HG03039 (cell line): ENCODE results near the gene CETN2.
"Not testable (repeated sequence)": the region's sequence is repeated elsewhere in the genome, so short reads cannot be mapped to it uniquely, and the experiment has no call there.

Source experiments
- ATAC-seq: cut with Tn5 transposase; IDR thresholded peaks from one replicate; pipeline ENCODE4 v1.9.1; 2021; ENCODE audit warnings: mild to moderate bottlenecking, moderate library complexity; ENCODE audit not compliant: unreplicated experiment

The CETN2 gene

GRCh38 chrX:152833378-152833777 lies 2.8 kb upstream of the CETN2 start:
- no peak for ATAC-seq

DNA sequence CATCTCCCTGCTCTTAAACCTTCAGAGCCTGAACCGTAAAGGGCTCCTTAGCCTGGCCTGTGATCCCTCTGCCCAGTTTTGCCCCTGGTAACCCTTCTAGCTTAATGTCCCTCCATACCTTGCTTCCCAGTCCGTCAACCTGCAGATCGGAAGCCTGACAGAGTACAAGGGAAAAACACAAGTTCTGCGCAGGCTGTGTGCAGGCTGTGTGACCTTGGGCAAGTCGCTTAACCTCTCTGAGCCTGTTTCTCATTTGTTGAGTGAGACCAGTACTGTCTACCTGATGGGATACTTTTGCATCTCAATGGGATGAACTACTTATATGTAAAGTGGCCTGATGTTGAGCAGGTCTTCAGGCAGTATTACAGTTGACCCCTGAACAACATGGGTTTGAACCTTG lies 2.0 kb upstream of the CETN2 start:
- no peak for ATAC-seq

DNA sequence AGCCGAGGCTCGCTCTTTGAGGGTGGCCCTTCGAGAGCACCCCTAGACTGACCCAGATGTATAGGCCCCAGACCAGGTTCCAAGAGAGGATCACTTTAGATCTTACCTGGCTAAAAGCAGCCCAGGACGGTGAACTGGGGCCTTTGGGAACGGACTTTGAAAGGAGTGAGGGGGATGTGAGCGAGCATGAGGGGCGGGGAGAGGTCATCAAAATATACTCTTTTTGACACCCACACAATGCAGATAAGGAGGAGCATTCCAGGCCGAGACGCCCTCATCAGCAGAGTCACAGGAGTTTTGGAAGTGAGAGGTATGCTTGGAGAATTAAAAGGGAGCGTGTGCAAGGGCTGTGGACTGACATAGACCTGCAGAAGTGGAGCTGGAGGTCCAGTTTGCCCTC lies 834 bp upstream of the CETN2 start:
- no peak for ATAC-seq

DNA sequence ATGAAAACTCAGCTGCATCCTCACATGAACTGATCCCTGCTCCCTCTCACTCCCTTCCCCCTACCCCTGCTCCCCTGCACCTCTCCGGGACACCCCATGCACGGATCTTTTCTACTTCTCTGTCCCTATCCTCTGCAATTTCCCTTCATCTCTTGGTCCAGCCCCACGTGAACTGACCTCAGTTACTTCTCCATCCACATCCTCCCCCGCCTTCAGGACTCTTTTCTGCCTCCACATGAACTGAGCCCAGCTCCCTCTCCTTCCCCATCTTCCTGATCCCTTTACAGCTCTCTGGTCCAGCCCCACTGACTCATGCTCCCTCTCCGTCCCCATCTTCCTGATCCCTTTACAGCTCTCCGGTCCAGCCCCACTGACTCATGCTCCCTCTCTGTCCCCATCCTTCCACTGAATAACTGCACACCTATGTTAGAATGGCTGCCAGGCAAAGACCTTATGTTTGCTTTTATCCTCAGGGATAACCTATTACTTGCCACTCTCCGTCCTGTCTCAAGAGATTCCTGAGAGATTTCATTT lies 5.6 kb downstream of the CETN2 start:
- no peak for ATAC-seq

DNA sequence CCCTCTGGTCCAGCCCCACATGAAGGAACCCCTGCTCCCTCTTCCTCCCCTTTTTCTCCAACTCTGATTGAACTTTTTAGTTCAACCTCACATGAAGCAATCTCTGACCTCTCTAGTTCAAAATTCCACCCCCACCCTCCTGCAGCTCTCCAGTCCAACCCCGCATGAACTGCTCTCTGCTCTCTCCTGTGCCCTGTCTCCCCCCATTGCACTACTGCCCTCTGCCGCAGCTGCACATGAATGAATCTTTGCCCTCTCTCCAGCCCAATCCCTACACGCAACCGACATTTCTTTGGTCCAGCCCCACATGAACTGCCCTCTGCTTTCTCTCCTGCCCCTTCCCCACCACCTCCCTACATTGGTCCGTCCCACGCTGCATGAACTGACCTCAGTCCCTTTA lies 6.9 kb downstream of the CETN2 start:
- ATAC-seq: no peak

- no peak for ATAC-seq
These were observed 8.0 kb downstream of the CETN2 start for GRCh38 chrX:152822383-152823086.

DNA sequence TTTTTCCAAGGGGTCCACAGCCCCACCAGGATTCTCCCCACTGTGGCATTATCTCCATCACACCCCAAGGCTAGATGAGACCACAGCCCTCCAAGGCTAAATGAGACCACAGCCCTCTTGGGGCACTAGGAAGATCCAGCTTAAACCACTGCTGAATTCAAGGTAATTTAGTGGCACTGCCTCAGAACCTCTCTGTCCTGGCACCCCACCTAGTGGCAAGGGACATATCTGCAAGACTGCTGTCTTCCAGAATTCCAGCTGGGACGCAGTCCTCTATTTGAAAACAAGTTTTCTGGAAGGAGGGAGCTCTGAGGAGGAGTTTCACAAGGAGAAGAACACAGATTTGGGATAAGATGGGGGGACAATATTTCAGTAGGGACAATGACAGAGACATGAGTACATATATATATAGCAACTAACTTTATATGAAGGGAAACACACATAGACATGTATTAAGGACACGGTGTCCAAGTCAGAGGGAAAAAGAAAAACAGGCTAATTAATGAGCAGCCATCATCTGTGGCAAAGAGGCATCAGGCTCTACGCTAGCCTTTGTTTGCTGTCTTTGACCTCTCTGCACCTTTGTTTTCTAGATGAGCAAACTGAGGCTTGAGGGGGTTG lies 9.3 kb downstream of the CETN2 start:
- no peak for ATAC-seq

- no peak for ATAC-seq
These were observed 10.8 kb downstream of the CETN2 start for GRCh38 chrX:152819732-152820131.

DNA sequence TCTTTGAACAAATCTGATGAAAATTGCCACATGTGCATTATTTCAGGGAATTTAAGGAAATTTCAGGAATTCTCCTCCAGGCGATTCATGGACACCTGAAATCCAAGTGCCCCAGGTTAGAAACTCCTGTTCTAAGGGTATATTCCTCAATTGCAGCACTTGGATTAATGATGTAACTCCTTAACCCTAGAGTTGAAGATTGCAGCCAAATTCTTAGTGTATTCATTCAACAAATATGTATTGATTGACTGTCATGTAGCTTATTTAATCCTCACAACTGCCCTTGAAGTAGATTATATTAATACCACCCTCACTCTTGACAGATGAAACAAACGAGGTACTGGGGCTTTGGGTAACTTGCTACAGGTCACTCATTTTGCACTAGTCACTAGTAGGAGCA lies 11.3 kb downstream of the CETN2 start:
- ATAC-seq: no peak

GRCh38 chrX:152818356-152818755 lies 12.2 kb downstream of the CETN2 start:
- no peak for ATAC-seq

DNA sequence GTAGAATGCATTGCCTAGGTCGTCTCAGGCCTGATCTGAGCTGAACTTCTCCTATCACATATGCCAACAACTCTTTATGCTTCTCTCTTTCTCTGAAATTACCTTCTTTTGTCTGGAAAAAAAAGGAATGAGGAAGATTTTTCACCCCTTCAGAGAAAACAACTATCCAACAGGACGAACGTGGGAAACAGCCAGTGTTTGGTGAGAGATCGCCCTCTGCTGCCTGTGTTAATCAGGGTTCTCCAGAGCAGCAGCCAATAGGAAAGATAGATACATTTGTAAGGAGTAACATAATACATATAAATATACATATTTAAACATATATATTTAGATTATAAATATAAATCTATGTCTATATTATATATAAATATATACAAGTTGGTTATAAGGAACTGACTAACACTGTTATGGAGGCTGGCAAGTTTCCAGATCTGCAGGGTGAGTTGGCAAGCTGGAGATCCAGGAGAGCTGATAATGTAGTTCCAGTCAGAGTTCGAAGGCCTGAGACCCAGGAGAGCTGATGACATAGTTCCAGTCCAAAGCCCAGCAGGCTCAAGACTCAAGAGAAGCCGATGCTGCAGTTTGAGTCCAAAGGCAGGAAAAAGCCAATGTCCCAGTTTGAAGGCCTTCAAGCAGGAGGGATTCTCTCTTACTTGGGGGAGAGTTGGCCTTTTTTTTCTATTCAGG lies 13.3 kb downstream of the CETN2 start:
- no peak for ATAC-seq

DNA sequence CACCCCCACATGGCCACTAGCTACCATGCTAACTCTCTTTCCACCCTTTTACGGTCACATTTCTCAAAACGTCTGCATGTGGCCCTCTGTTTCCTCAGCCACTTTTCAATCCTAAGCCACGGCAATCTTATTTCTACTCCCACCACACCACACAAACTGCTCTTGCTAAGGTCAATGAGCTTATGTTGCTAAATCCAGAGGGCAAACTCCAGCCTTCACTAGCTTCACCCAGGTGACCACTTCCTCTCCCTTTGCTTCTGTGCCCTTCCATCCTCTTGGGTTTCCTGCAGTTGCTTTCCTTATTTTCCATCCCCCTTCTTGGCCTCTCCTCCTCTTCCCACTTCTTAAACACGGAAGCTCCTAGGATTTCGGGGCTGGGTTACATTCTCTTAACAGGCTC lies 16.5 kb downstream of the CETN2 start:
- ATAC-seq: no peak

GRCh38 chrX:152813206-152813605 lies 17.4 kb downstream of the CETN2 start:
- no peak for ATAC-seq

GRCh38 chrX:152810403-152810802 lies 20.2 kb downstream of the CETN2 start:
- no peak for ATAC-seq

- ATAC-seq: no peak
These were observed 24.5 kb downstream of the CETN2 start for GRCh38 chrX:152806035-152806434.

DNA sequence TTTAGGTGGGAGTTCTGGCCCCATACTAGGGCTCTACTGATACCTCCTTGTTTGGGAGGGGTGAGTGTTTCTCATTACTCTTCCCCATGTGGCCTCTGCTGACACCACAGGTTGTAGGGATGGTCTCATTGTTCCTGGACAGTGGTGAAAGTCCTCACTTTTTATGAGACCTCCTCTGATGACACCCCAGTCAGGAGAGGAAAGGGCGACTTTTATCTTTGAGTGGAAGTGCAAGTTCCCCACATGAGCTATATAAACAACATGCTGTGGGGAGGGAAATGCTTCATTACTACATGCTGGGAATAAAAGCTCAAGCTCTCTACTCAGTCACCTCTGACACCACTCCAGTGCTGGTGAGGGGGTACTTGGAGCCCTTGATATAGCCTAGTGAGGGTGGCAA lies 31.6 kb downstream of the CETN2 start:
- ATAC-seq: no peak

DNA sequence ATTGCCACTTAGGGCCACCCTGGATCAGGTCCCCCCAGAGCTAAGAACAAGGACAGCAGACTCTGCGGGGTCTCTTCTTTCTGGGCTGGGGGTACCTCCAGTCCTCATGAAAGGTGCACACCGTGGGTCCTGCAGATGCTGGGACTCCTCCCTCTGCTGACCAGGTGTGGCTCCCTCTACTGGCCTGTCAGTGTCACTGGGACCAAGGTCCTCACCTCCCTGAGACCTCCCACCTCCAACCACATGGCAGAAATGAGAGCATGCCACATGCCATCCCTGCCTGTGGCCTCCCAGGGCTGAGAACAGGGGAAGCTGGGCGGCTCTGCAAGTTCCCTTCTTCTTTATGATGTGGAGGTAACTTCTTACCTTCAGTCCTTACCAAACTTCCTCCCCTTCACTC lies 43.5 kb downstream of the CETN2 start:
- not testable (repeated sequence) for ATAC-seq
